CD14-positive monocyte (primary cell): ENCODE data around the gene NLRC3. TPM values are rescaled to one million over a fixed set of nuclear protein-coding genes. Genes with fewer than 3 reads are reported as not detected.

Experiments used
- DNase-seq, 3 donors: peaks; one replicate each; pipeline ENCODE4 v3.0.0-alpha.2; 2011 to 2022
- H2AFZ ChIP-seq: 2 replicates; pipeline ENCODE4 v1.6.0; 2012; ENCODE audit warnings: mild to moderate bottlenecking, low read depth, low read length, inconsistent platforms; ENCODE audit not compliant: insufficient read depth, poor library complexity, severe bottlenecking
- H3K27ac ChIP-seq, 2 donors: 1 replicate in 1 of 2; 2 replicates in 1 of 2; pipeline ENCODE4 v1.5.1; 2012 to 2013; ENCODE audit warnings: low read length in 2 of 2, control low read depth in 1 of 2, inconsistent platforms in 1 of 2, low read depth in 1 of 2, mild to moderate bottlenecking in 1 of 2
- H3K27me3 ChIP-seq, 2 donors: one replicate each; pipeline versions ENCODE4 v1.6.0 to v1.6.1; 2011 to 2013; ENCODE audit warnings: low read length in 2 of 2; ENCODE audit not compliant: control insufficient read depth in 2 of 2, insufficient read depth in 2 of 2
- H3K36me3 ChIP-seq, 2 donors: replicated peaks in 1 of 2; 1 replicate in 1 of 2; 2 replicates in 1 of 2; pipeline versions ENCODE4 v1.5.1 to v1.6.1; 2012 to 2013; ENCODE audit warnings: low read length in 2 of 2, control low read depth in 1 of 2, inconsistent platforms in 1 of 2, mild to moderate bottlenecking in 1 of 2; ENCODE audit not compliant: insufficient read depth in 2 of 2, control insufficient read depth in 1 of 2
- H3K4me1 ChIP-seq, 2 donors: 1 replicate in 1 of 2; 2 replicates in 1 of 2; pipeline versions ENCODE4 v1.5.1 to v1.6.1; 2012 to 2013; ENCODE audit warnings: low read length in 2 of 2, control low read depth in 1 of 2, inconsistent platforms in 1 of 2, mild to moderate bottlenecking in 1 of 2, moderate library complexity in 1 of 2; ENCODE audit not compliant: insufficient read depth in 2 of 2, control insufficient read depth in 1 of 2
- H3K4me2 ChIP-seq: replicated peaks from 2 replicates; pipeline ENCODE3; 2012; ENCODE audit warnings: low read length, moderate library complexity, mild to moderate bottlenecking; ENCODE audit not compliant: poor library complexity, severe bottlenecking; ENCODE audit errors: extremely low read depth
- H3K4me3 ChIP-seq, 3 experiments: fragments of 200-600 bp in 1 of 3; sonication (generic) in 1 of 3; replicated peaks in 1 of 3; 1 replicate in 2 of 3; 2 replicates in 1 of 3; pipeline ENCODE4 v1.5.1; 2011 to 2013; ENCODE audit warnings: low read length in 3 of 3, mild to moderate bottlenecking in 3 of 3, control low read depth in 2 of 3, low read depth in 2 of 3, inconsistent platforms in 1 of 3, moderate library complexity in 1 of 3
- H3K79me2 ChIP-seq: 2 replicates; pipeline ENCODE4 v1.6.0; 2012; ENCODE audit warnings: mild to moderate bottlenecking, control low read depth, inconsistent platforms, low read length, moderate library complexity; ENCODE audit not compliant: insufficient read depth
- H3K9ac ChIP-seq: 2 replicates; pipeline ENCODE4 v1.6.0; 2017; ENCODE audit warnings: low read length, mild to moderate bottlenecking; ENCODE audit not compliant: insufficient read depth, poor library complexity, severe bottlenecking
- H3K9me3 ChIP-seq, 2 donors: replicated peaks in 1 of 2; 1 replicate in 1 of 2; 2 replicates in 1 of 2; pipeline versions ENCODE4 v1.5.1 to v1.6.1; 2012 to 2013; ENCODE audit warnings: low read length in 2 of 2, control low read depth in 1 of 2; ENCODE audit not compliant: control insufficient read depth in 1 of 2, insufficient read depth in 1 of 2
- H4K20me1 ChIP-seq: 2 replicates; pipeline ENCODE4 v1.6.0; 2012; ENCODE audit warnings: mild to moderate bottlenecking, low read length, control low read depth, moderate library complexity; ENCODE audit not compliant: insufficient read depth
- H3K27ac Mint-ChIP-seq, 7 donors: one replicate each; pipeline ENCODE4 v1.8.0; 2020; ENCODE audit warnings: mild to moderate bottlenecking in 7 of 7, mixed read lengths in 7 of 7, moderate library complexity in 6 of 7, inconsistent platforms in 2 of 7
- H3K27me3 Mint-ChIP-seq, 3 donors: one replicate each; pipeline ENCODE4 v1.8.0; 2021 to 2022; ENCODE audit warnings: low read depth in 3 of 3, mild to moderate bottlenecking in 3 of 3, mixed read lengths in 3 of 3, moderate library complexity in 3 of 3, inconsistent platforms in 1 of 3
- H3K36me3 Mint-ChIP-seq, 2 donors: one replicate each; pipeline ENCODE4 v1.8.0; 2020; ENCODE audit warnings: mixed read lengths in 2 of 2, inconsistent platforms in 1 of 2, mild to moderate bottlenecking in 1 of 2
- H3K4me1 Mint-ChIP-seq: one replicate; pipeline ENCODE4 v1.8.0; 2020; ENCODE audit warnings: mild to moderate bottlenecking, mixed read lengths
- H3K4me3 Mint-ChIP-seq, 2 donors: one replicate each; pipeline ENCODE4 v1.8.0; 2020; ENCODE audit warnings: mild to moderate bottlenecking in 2 of 2, mixed read lengths in 2 of 2, moderate library complexity in 1 of 2
- H3K9me3 Mint-ChIP-seq, 7 donors: one replicate each; pipeline ENCODE4 v1.8.0; 2020 to 2022; ENCODE audit warnings: mixed read lengths in 7 of 7, mild to moderate bottlenecking in 6 of 7, moderate library complexity in 6 of 7, inconsistent platforms in 2 of 7
- CTCF ChIP-seq: fragments of 200-600 bp; IDR thresholded peaks from one replicate; pipeline ENCODE4 v1.8.0; 2022; ENCODE audit warnings: antibody characterized with exemption, mild to moderate bottlenecking
- WGBS: methylation state at CpG from one replicate; pipeline ENCODE4 v1.1.5; 2013; ENCODE audit warnings: missing lambda C conversion rate; ENCODE audit not compliant: insufficient coverage; 5-methylcytosine and 5-hydroxymethylcytosine counted together
- intact Hi-C, 2 donors: fragments of 100-400 bp; cut with micrococcal nuclease; formaldehyde crosslinking; loops; one replicate each; pipeline versions ENCODE4 v1.15.0 to v1.15.1; 2023
- polyA plus RNA-seq, 3 donors: library from polyadenylated mRNA; depleted of rRNA in 1 of 3; unstranded in 2 of 3; stranded (reverse) in 1 of 3; fragments of 300-500 nt in 2 of 3; fragments of >200 nt in 1 of 3; fragmentation: Illumina TruSeq in 2 of 3; gene quantifications; 1 replicate in 2 of 3; 2 replicates in 1 of 3; pipeline ENCODE4 v1.2.3, GENCODE V29; 2012 to 2021

The NLRC3 gene
- polyA plus RNA-seq, 3 donors, result 0.03 to 0.07 (median 0.06) TPM

- no peaks in the 10 kb centered on the region for H3K79me2 ChIP-seq
- Mint-ChIP-seq H3K4me1 (peaks cover 4% of the 10 kb centered on the region), H3K9me3 (peaks cover 0 to 4% (median 0%) of the 10 kb centered on the region in 7 donors), H3K27ac (peak overlapping the region in 1 of 7 donors; percentile 21), H3K36me3 (peaks cover 17 to 20% of the 10 kb centered on the region in 2 donors), H3K4me3 (no peak overlapping the region), H3K27me3 (peaks cover 0 to 2% (median 0%) of the 10 kb centered on the region in 3 donors)
- no peak overlapping the region for H3K4me2 ChIP-seq
- TF ChIP-seq CTCF, result no peak
- no peak overlapping the region for H3K27ac ChIP-seq
- H3K27me3 ChIP-seq, result no peaks in the 10 kb centered on the region
- peaks cover 7 to 9% of the 10 kb centered on the region in 2 donors for H3K36me3 ChIP-seq
- H3K9ac ChIP-seq, result no peak overlapping the region
- H3K4me3 ChIP-seq, result no peak overlapping the region
- no peak for DNase-seq
- H3K9me3 ChIP-seq, result no peaks in the 10 kb centered on the region
- no peaks in the 10 kb centered on the region for H3K4me1 ChIP-seq
- intact Hi-C loops, result no loop called here
- no peak overlapping the region for H2AFZ ChIP-seq
- no peaks in the 10 kb centered on the region for H4K20me1 ChIP-seq
- WGBS, result 98% methylated on average over 10 of the region's 12 CpGs
These were observed 46.8 kb downstream of the NLRC3 start for GRCh38 chr16:3530371-3530914.

- H3K27me3 ChIP-seq, result no peaks in the 10 kb centered on the region
- peaks cover 0 to 4% (median 0%) of the 10 kb centered on the region in 7 donors for H3K9me3 Mint-ChIP-seq
- no peak overlapping the region for H3K4me3 ChIP-seq
- H2AFZ ChIP-seq, result no peak overlapping the region
- H3K4me1 ChIP-seq, result no peaks in the 10 kb centered on the region
- H3K4me1 Mint-ChIP-seq, result peaks cover 4% of the 10 kb centered on the region
- no peaks in the 10 kb centered on the region for H3K9me3 ChIP-seq
- no peak overlapping the region for H3K4me2 ChIP-seq
- intact Hi-C loops, result no loop called here
- H3K27me3 Mint-ChIP-seq, result peaks cover 0 to 2% (median 0%) of the 10 kb centered on the region in 3 donors
- no peak overlapping the region for H3K4me3 Mint-ChIP-seq
- no peak for TF ChIP-seq CTCF
- no peak for DNase-seq
- no peak overlapping the region for H3K27ac Mint-ChIP-seq
- no peak overlapping the region for H3K27ac ChIP-seq
- H3K36me3 Mint-ChIP-seq, result peaks cover 17% of the 10 kb centered on the region in 2 donors
- no peaks in the 10 kb centered on the region for H3K79me2 ChIP-seq
- H3K36me3 ChIP-seq, result peaks cover 7 to 9% of the 10 kb centered on the region in 2 donors
- H4K20me1 ChIP-seq, result no peaks in the 10 kb centered on the region
- H3K9ac ChIP-seq, result no peak overlapping the region
These were observed 48.0 kb downstream of the NLRC3 start for GRCh38 chr16:3529175-3529574.
